GM12801 (cell line): ENCODE results near the gene ARV1.

Source experiments
- TF ChIP-seq, protein P1 (sequence below): IDR thresholded peaks from one replicate; pipeline ENCODE4 v1.5.1; 2011; ENCODE audit warnings: control low read depth; ENCODE audit not compliant: insufficient read length; ENCODE audit errors: extremely low read depth

Gene ARV1

GRCh38 chr1:230964896-230965295 is 14.0 kb upstream of the ARV1 start:
- TF ChIP-seq, protein P1, sequence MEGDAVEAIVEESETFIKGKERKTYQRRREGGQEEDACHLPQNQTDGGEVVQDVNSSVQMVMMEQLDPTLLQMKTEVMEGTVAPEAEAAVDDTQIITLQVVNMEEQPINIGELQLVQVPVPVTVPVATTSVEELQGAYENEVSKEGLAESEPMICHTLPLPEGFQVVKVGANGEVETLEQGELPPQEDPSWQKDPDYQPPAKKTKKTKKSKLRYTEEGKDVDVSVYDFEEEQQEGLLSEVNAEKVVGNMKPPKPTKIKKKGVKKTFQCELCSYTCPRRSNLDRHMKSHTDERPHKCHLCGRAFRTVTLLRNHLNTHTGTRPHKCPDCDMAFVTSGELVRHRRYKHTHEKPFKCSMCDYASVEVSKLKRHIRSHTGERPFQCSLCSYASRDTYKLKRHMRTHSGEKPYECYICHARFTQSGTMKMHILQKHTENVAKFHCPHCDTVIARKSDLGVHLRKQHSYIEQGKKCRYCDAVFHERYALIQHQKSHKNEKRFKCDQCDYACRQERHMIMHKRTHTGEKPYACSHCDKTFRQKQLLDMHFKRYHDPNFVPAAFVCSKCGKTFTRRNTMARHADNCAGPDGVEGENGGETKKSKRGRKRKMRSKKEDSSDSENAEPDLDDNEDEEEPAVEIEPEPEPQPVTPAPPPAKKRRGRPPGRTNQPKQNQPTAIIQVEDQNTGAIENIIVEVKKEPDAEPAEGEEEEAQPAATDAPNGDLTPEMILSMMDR = no peak

GRCh38 chr1:230965535-230965934 is 13.4 kb upstream of the ARV1 start:
- TF ChIP-seq, protein P1 = no peak

DNA sequence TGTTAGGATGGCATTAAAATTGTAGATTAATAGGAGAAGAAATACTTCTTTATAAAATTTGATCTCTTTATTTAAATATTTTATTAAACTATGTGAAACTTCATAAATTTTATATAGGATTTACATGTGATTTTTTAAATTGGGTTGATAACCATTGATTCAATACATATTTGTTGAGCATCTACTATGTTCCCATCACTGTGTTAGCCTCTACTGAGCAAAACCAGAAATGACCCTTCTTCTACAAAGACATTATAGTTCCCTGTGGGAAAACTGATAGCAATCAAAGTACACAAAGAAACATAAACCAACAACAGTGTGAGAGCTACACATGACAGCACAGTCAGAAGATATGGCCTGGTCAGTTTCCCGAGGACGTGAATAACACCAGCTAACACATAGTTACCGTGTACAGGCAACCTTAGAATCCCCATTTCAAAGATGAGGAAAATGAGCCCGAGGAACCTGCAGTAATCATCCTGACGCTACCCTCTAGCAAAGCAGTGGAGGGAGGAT is 12.5 kb upstream of the ARV1 start:
- TF ChIP-seq, protein P1 = no peak

DNA sequence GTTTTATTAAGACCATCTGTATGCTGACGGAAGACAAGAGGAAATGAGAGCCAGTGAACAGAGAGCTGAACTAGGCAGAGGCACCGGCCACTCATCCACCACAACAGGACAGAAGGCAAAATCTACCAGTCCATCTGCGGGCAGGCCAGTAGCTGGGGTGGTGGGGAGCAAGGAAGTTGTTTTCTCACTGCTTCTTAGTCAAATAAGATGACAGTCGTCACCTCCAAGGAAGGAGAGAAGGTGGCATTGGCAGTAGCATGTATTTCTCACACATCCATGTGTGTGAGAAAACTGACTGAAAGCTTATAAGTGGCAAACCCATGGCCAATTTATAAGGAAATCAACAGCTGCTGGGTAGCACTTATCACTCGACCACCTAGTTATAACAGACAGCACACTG is 8.5 kb upstream of the ARV1 start:
- TF ChIP-seq, protein P1 = no peak

- TF ChIP-seq, protein P1 = no peak
Measured at GRCh38 chr1:230971771-230972170, 7.1 kb upstream of the ARV1 start.

GRCh38 chr1:230972855-230973271 is 6.0 kb upstream of the ARV1 start:
- TF ChIP-seq, protein P1 = no peak

DNA sequence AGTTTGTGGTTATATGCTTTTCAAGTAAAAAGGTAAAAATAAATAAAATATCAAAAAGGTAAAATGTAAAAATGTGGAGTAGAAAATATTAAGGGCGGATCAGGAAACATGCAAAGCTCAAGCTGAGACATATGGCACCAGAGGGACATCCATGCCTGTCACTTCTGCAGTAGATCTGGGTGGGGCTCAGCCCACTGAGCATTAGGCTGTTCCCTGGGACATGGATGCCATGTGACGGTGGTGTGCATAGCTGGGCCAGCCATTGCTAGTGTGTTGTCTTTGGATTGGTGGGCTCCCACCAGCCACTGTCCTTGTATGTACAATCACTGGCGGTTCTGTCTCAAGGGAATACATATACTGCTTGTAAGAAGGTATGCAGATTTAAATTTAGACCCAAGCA is 3.3 kb upstream of the ARV1 start:
- TF ChIP-seq, protein P1 = no peak
